GM23338 (cell line): ENCODE data around the gene IGF1R. TPM values are rescaled to one million over a fixed set of nuclear protein-coding genes. Genes with fewer than 3 reads are reported as not detected.

Experiments
- ATAC-seq: fragments of 200-7000 bp; cut with Tn5 transposase; 3 replicates; pipeline ENCODE4 v1.9.1; 2020
- DNase-seq: peaks from one replicate; pipeline ENCODE4 v3.0.0-alpha.2; 2015; ENCODE audit warnings: low spot score
- H2AFZ ChIP-seq: fragments of 200-600 bp; sonication (generic); 2 replicates; pipeline ENCODE4 v1.8.0; 2016; ENCODE audit warnings: antibody characterized with exemption, mild to moderate bottlenecking, moderate library complexity
- H3F3A ChIP-seq: fragments of 200-600 bp; sonication (generic); replicated peaks from 2 replicates; pipeline ENCODE4 v1.8.0; 2017; ENCODE audit warnings: antibody characterized with exemption, mixed run types, low read depth
- H3K27ac ChIP-seq: fragments of 200-600 bp; sonication (generic); 2 replicates; pipeline ENCODE4 v1.6.1; 2016; ENCODE audit warnings: low read depth
- H3K27me3 ChIP-seq: fragments of 200-600 bp; sonication (generic); 2 replicates; pipeline ENCODE4 v1.8.0; 2016; ENCODE audit warnings: mild to moderate bottlenecking, mixed run types, moderate library complexity; ENCODE audit not compliant: insufficient read depth
- H3K36me3 ChIP-seq: fragments of 200-600 bp; sonication (generic); 2 replicates; pipeline ENCODE4 v1.8.0; 2016; ENCODE audit warnings: mild to moderate bottlenecking; ENCODE audit not compliant: insufficient read depth
- H3K4me1 ChIP-seq: fragments of 200-600 bp; sonication (generic); 2 replicates; pipeline ENCODE4 v1.8.0; 2016; ENCODE audit warnings: mild to moderate bottlenecking, moderate library complexity; ENCODE audit not compliant: insufficient read depth
- H3K4me2 ChIP-seq: fragments of 200-600 bp; sonication (generic); 2 replicates; pipeline ENCODE4 v1.7.1; 2017; ENCODE audit warnings: mixed run types
- H3K4me3 ChIP-seq: fragments of 200-600 bp; sonication (generic); 2 replicates; pipeline ENCODE4 v1.6.1; 2016; ENCODE audit warnings: mixed run types
- H3K79me2 ChIP-seq: fragments of 200-600 bp; sonication (generic); replicated peaks from 2 replicates; pipeline ENCODE4 v1.8.0; 2017; ENCODE audit warnings: mild to moderate bottlenecking; ENCODE audit not compliant: insufficient read depth
- H3K9me2 ChIP-seq: fragments of 200-600 bp; sonication (generic); 2 replicates; pipeline ENCODE4 v1.8.0; 2017; ENCODE audit not compliant: insufficient read depth
- H4K20me1 ChIP-seq: fragments of 200-600 bp; sonication (generic); replicated peaks from 2 replicates; pipeline ENCODE4 v1.8.0; 2017; ENCODE audit warnings: mild to moderate bottlenecking; ENCODE audit not compliant: insufficient read depth
- H3K27ac Mint-ChIP-seq: 2 replicates; pipeline ENCODE4 v1.8.0; 2020; ENCODE audit warnings: inconsistent platforms, mild to moderate bottlenecking, moderate library complexity, mixed read lengths
- H3K27me3 Mint-ChIP-seq: 3 replicates; pipeline ENCODE4 v1.8.0; 2022; ENCODE audit warnings: low read depth, mild to moderate bottlenecking, moderate library complexity, mixed read lengths, inconsistent platforms; ENCODE audit not compliant: insufficient read depth, poor library complexity
- H3K36me3 Mint-ChIP-seq: 3 replicates; pipeline ENCODE4 v1.8.0; 2021; ENCODE audit warnings: low read depth, mild to moderate bottlenecking, inconsistent platforms, moderate library complexity, mixed read lengths
- H3K4me1 Mint-ChIP-seq: 3 replicates; pipeline ENCODE4 v1.8.0; 2020; ENCODE audit warnings: mild to moderate bottlenecking, inconsistent platforms, mixed read lengths
- H3K4me3 Mint-ChIP-seq: 3 replicates; pipeline ENCODE4 v1.8.0; 2021; ENCODE audit warnings: moderate library complexity, mild to moderate bottlenecking, inconsistent platforms, mixed read lengths
- H3K9me3 Mint-ChIP-seq: 3 replicates; pipeline ENCODE4 v1.8.0; 2020; ENCODE audit warnings: moderate library complexity, mild to moderate bottlenecking, inconsistent platforms, mixed read lengths
- CREB1 ChIP-seq: fragments of 250-450 bp; sonication (Bioruptor Pico); IDR thresholded peaks from 2 replicates; pipeline ENCODE4 v1.5.0; 2020; ENCODE audit warnings: low read depth, mild to moderate bottlenecking, moderate library complexity
- CTCF ChIP-seq, 2 experiments: fragments of 200-600 bp in 1 of 2; sonication (generic) in 1 of 2; conservative IDR thresholded peaks; 2 replicates each; pipeline versions ENCODE4 v1.5.1 to v1.6.1; 2016 to 2017; ENCODE audit warnings: antibody characterized with exemption in 2 of 2, low read depth in 2 of 2, mild to moderate bottlenecking in 2 of 2, moderate library complexity in 1 of 2
- ETS1 ChIP-seq: IDR thresholded peaks from 2 replicates; pipeline ENCODE4 v1.6.1; 2016; ENCODE audit warnings: antibody characterized with exemption
- EZH2phosphoT487 ChIP-seq: fragments of 200-600 bp; sonication (generic); IDR thresholded peaks from one replicate; pipeline ENCODE4 v1.8.1; 2018; ENCODE audit warnings: antibody characterized with exemption; ENCODE audit not compliant: unreplicated experiment
- JUNB ChIP-seq: IDR thresholded peaks from one replicate; pipeline ENCODE4 v1.6.1; 2016; ENCODE audit warnings: antibody characterized with exemption; ENCODE audit not compliant: unreplicated experiment
- POLR2AphosphoS5 ChIP-seq: IDR thresholded peaks from 2 replicates; pipeline ENCODE4 v1.6.1; 2016; ENCODE audit warnings: antibody characterized with exemption, low read depth
- REST ChIP-seq: IDR thresholded peaks from one replicate; pipeline ENCODE4 v1.6.1; 2018; ENCODE audit warnings: antibody characterized with exemption; ENCODE audit not compliant: unreplicated experiment
- STAT1 ChIP-seq: IDR thresholded peaks from one replicate; pipeline ENCODE4 v1.6.1; 2016; ENCODE audit warnings: antibody characterized with exemption; ENCODE audit not compliant: unreplicated experiment
- ZNF331 ChIP-seq: fragments of 250-450 bp; sonication (Bioruptor Pico); IDR thresholded peaks from 2 replicates; pipeline ENCODE4 v1.5.0; 2020; ENCODE audit warnings: low read depth, mild to moderate bottlenecking, moderate library complexity
- ZNF462 ChIP-seq: fragments of 250-450 bp; sonication (Bioruptor Pico); IDR thresholded peaks from 2 replicates; pipeline ENCODE4 v1.5.0; 2020; ENCODE audit warnings: mild to moderate bottlenecking, moderate library complexity
- polyA plus RNA-seq: library from polyadenylated mRNA; unstranded; fragments of >200 nt; fragmentation: Nextera tagmentation; extraction: Ambion mirVana; gene quantifications from 2 replicates; pipeline ENCODE4 v1.2.1, GENCODE V29; 2016
- total RNA-seq: library from RNA; depleted of rRNA; stranded (reverse); fragments of >200 nt; shearing (Covaris generic); gene quantifications from 2 replicates; pipeline ENCODE4 v1.2.3, GENCODE V29; 2014

The IGF1R gene
- total and polyA plus RNA-seq, 2 experiments from 2014 or later, result 20.4 to 92.2 TPM

- Mint-ChIP-seq H3K9me3 (no peaks in the 10 kb centered on the region), H3K4me3 (peak overlapping the region; percentile 68), H3K36me3 (no peaks in the 10 kb centered on the region), H3K27ac (peak overlapping the region; percentile 96), H3K27me3 (peaks cover 17% of the 10 kb centered on the region), H3K4me1 (peaks cover 86% of the 10 kb centered on the region)
- no peaks in the 10 kb centered on the region for H3K9me2 ChIP-seq
- peak; percentile 66 for DNase-seq
- H3K36me3 ChIP-seq, result no peaks in the 10 kb centered on the region
- H3K4me1 ChIP-seq, result peaks cover 81% of the 10 kb centered on the region
- TF ChIP-seq EZH2phosphoT487 (no peak), POLR2AphosphoS5 (no peak), CREB1 (CRISPR knock-in tag) (no peak), ETS1 (no peak), REST (no peak), CTCF (conservative IDR thresholded peaks at IDR 0.05; ENCODE audit: low read depth in 2 of 2) (no peak), ZNF462 (no peak), ZNF331 (CRISPR knock-in tag) (no peak), JUNB (no peak), STAT1 (no peak)
- H3K79me2 ChIP-seq, result peaks cover 95% of the 10 kb centered on the region
- H3K4me3 ChIP-seq, result peak overlapping the region; percentile 46
- peaks cover 65% of the 10 kb centered on the region for H4K20me1 ChIP-seq
- no peaks in the 10 kb centered on the region for H3K27me3 ChIP-seq
- peak overlapping the region; percentile 96 for H3K27ac ChIP-seq
- H3F3A ChIP-seq, result peaks cover 14% of the 10 kb centered on the region; the same call in 1 of the 2 replicates
- peak overlapping the region; percentile 77 for H3K4me2 ChIP-seq
- no peak overlapping the region for H2AFZ ChIP-seq
- peak; percentile 60 for ATAC-seq
Measured at GRCh38 chr15:98799461-98800390, 151.4 kb downstream of the IGF1R start.
